HTERT RPE-1 (cell line): ENCODE results near the gene CHERP.
"Not testable (repeated sequence)": the region's sequence is repeated elsewhere in the genome, so short reads cannot be mapped to it uniquely, and the experiment has no call there.

ENCODE experiments used
- in situ Hi-C: fragments of 300-500 bp; cut with MboI; formaldehyde crosslinking; loops from 4 replicates; pipeline ENCODE4 v1.14.3; 2020; ENCODE audit warnings: low sequenced_read_pairs

Gene CHERP

GRCh38 chr19:16577531-16577985, 35.3 kb upstream of the CHERP start:
- in situ Hi-C loops = no loop called here

GRCh38 chr19:16576690-16577530, 34.7 kb upstream of the CHERP start:
- in situ Hi-C loops = no loop called here

- in situ Hi-C loops = no loop called here
Observed at GRCh38 chr19:16575861-16576689, 33.8 kb upstream of the CHERP start.

GRCh38 chr19:16575282-16575681, 33.0 kb upstream of the CHERP start:
- in situ Hi-C loops = no loop called here

GRCh38 chr19:16573925-16574324, 31.7 kb upstream of the CHERP start:
- in situ Hi-C loops = no loop called here

- in situ Hi-C loops = no loop called here
Observed at GRCh38 chr19:16573296-16573695, 31.1 kb upstream of the CHERP start.

GRCh38 chr19:16572332-16573211, 30.3 kb upstream of the CHERP start, which contains the start of gene SLC35E1:
TSS of gene SLC35E1 (minus strand) at chr19:16572415. CDS start at chr19:16572364, 51 bp downstream.
- in situ Hi-C loops = no loop called here

- in situ Hi-C loops = no loop called here
Observed at GRCh38 chr19:16571822-16572331, 29.6 kb upstream of the CHERP start.

GRCh38 chr19:16571283-16571682, 29.0 kb upstream of the CHERP start:
- in situ Hi-C loops = no loop called here

GRCh38 chr19:16569609-16570320, 27.5 kb upstream of the CHERP start:
- in situ Hi-C loops = no loop called here

GRCh38 chr19:16566702-16567101, 24.5 kb upstream of the CHERP start:
- in situ Hi-C loops = no loop called here

- in situ Hi-C loops = no loop called here
Observed at GRCh38 chr19:16566161-16566560, 23.9 kb upstream of the CHERP start.

GRCh38 chr19:16564842-16565241, 22.6 kb upstream of the CHERP start:
- in situ Hi-C loops = no loop called here

- in situ Hi-C loops = no loop called here
Observed at GRCh38 chr19:16562608-16563025, 20.4 kb upstream of the CHERP start.

- in situ Hi-C loops = no loop called here
Observed at GRCh38 chr19:16561382-16561781, 19.1 kb upstream of the CHERP start.

GRCh38 chr19:16559780-16560276, 17.6 kb upstream of the CHERP start:
- in situ Hi-C loops = no loop called here

GRCh38 chr19:16554776-16555175, 12.5 kb upstream of the CHERP start:
- in situ Hi-C loops = no loop called here

- in situ Hi-C loops = not testable (repeated sequence)
Observed at GRCh38 chr19:16551902-16552301, 9.7 kb upstream of the CHERP start.

GRCh38 chr19:16548956-16549355, 6.7 kb upstream of the CHERP start:
- in situ Hi-C loops = no loop called here
